Uterus (tissue), 2 donors: Measurements from ENCODE around the gene GLIS1.

ENCODE experiments used
- CTCF ChIP-seq, 4 experiments: fragments of 200-600 bp in 2 of 4; fragments of 450-650 bp in 2 of 4; sonication (generic) in 2 of 4; IDR thresholded peaks; one replicate each; pipeline ENCODE4 v1.5.1; 2016 to 2019; ENCODE audit warnings: antibody characterized with exemption in 4 of 4, mild to moderate bottlenecking in 2 of 4, moderate library complexity in 1 of 4
- POLR2A ChIP-seq, 2 donors: fragments of 450-650 bp; IDR thresholded peaks; one replicate each; pipeline ENCODE4 v1.6.1; 2016; ENCODE audit warnings: antibody characterized with exemption in 2 of 2, mild to moderate bottlenecking in 1 of 2, moderate library complexity in 1 of 2

- TF ChIP-seq CTCF (IDR thresholded peaks at IDR 0.05) (no peak), POLR2A (IDR thresholded peaks at IDR 0.05) (no peak)
Observed at GRCh38 chr1:53574621-53575020, 164.3 kb downstream of the GLIS1 start.
